GM12878 (cell line): ENCODE results near the gene NOM1. TPM values are rescaled to one million over a fixed set of nuclear protein-coding genes. Genes with fewer than 3 reads are reported as not detected.

Experiments
- ATAC-seq: fragments of 200-7000 bp; cut with Tn5 transposase; 3 replicates; pipeline ENCODE4 v1.9.1; 2020; ENCODE audit warnings: mild to moderate bottlenecking, moderate library complexity
- BruUV-seq: library from RNA; stranded (reverse); fragments of 400-500 nt; replicated peaks from 2 replicates; lab custom pipeline; 2021; lab: Mats Ljungman, UMichigan
- CTCF ChIA-PET: fragments of 300-600 bp; sonication (Branson Sonifier 250); formaldehyde crosslinking; extraction: SDS; loops from one replicate; lab custom pipeline; 2021; ENCODE audit warnings: inconsistent platforms; lab: Yijun Ruan, JAX
- POLR2A ChIA-PET: fragments of 350-600 bp; formaldehyde crosslinking; extraction: SDS; loops from one replicate; lab custom pipeline; 2021; ENCODE audit warnings: inconsistent platforms; lab: Charles Lee
- RAD21 ChIA-PET: fragments of 300-600 bp; sonication (Branson Sonifier 250); formaldehyde crosslinking; loops from one replicate; lab custom pipeline; 2023; ENCODE audit warnings: antibody characterized with exemption; ENCODE audit not compliant: unreplicated experiment; lab: Charles Lee
- SMC1A ChIA-PET: fragments of 300-600 bp; sonication (Branson Sonifier 250); formaldehyde crosslinking; loops from one replicate; lab custom pipeline; 2023; ENCODE audit not compliant: unreplicated experiment, uncharacterized antibody; lab: Charles Lee
- DNase-seq: peaks from one replicate; pipeline ENCODE4 v3.0.0-alpha.2; 2011; ENCODE audit warnings: low read depth, low spot score
- FAIRE-seq: peaks from 3 replicates; lab custom pipeline; 2011; peaks lifted over from hg19 to GRCh38; lab: Jason Lieb, UNC
- H2AFZ ChIP-seq: 2 replicates; pipeline ENCODE4 v1.6.0; 2011; ENCODE audit warnings: low read depth, low read length, control low read depth; ENCODE audit not compliant: control insufficient read depth
- H3K27ac ChIP-seq: 2 replicates; pipeline ENCODE4 v1.5.1; 2011; ENCODE audit warnings: control low read depth; ENCODE audit not compliant: control insufficient read depth, insufficient read depth
- H3K27me3 ChIP-seq, 2 experiments: replicated peaks in 1 of 2; 2 replicates each; pipeline versions ENCODE4 v1.6.0 to v1.6.1; 2011; ENCODE audit warnings: low read length in 1 of 2; ENCODE audit not compliant: control insufficient read depth in 2 of 2, insufficient read depth in 2 of 2
- H3K36me3 ChIP-seq, 2 experiments: 2 replicates each; pipeline ENCODE4 v1.5.1; 2011; ENCODE audit warnings: low read length in 1 of 2; ENCODE audit not compliant: control insufficient read depth in 2 of 2, insufficient read depth in 2 of 2
- H3K4me1 ChIP-seq: 2 replicates; pipeline ENCODE4 v1.6.1; 2011; ENCODE audit warnings: mild to moderate bottlenecking, low read length, moderate library complexity, mixed read lengths; ENCODE audit not compliant: control insufficient read depth, insufficient read depth
- H3K4me2 ChIP-seq: 2 replicates; pipeline ENCODE4 v1.6.0; 2011; ENCODE audit warnings: control low read depth; ENCODE audit not compliant: control insufficient read depth, insufficient read depth
- H3K4me3 ChIP-seq: fragments of 200-600 bp; sonication (generic); 2 replicates; pipeline ENCODE4 v1.5.1; 2016
- H3K79me2 ChIP-seq: 2 replicates; pipeline ENCODE4 v1.6.0; 2011; ENCODE audit warnings: low read length; ENCODE audit not compliant: control insufficient read depth, insufficient read depth
- H3K9ac ChIP-seq: 2 replicates; pipeline ENCODE4 v1.8.0; 2011; ENCODE audit warnings: low read length, control low read depth, mixed read lengths; ENCODE audit not compliant: control insufficient read depth, insufficient read depth
- H3K9me3 ChIP-seq: replicated peaks from 3 replicates; pipeline ENCODE4 v1.5.1; 2011; ENCODE audit warnings: mild to moderate bottlenecking, low read length; ENCODE audit not compliant: control insufficient read depth, insufficient read depth
- H4K20me1 ChIP-seq: 2 replicates; pipeline ENCODE4 v1.6.0; 2011; ENCODE audit not compliant: control insufficient read depth, insufficient read depth
- CHD1 ChIP-seq: IDR thresholded peaks from 2 replicates; pipeline ENCODE4 v1.6.1; 2012; ENCODE audit warnings: low read depth, low read length, improper control_type of control experiment
- CREB1 ChIP-seq: IDR thresholded peaks from 2 replicates; pipeline ENCODE4 v1.6.1; 2012; ENCODE audit warnings: low read depth, mild to moderate bottlenecking, inconsistent platforms
- GABPA ChIP-seq: IDR thresholded peaks from 2 replicates; pipeline ENCODE4 v1.6.1; 2014; ENCODE audit warnings: antibody characterized with exemption, low read depth, mild to moderate bottlenecking, inconsistent platforms
- IKZF2 ChIP-seq, 2 experiments: fragments of 450-650 bp; IDR thresholded peaks; 2 replicates each; pipeline ENCODE4 v1.6.1; 2017; ENCODE audit warnings: mild to moderate bottlenecking in 2 of 2, moderate library complexity in 2 of 2
- JUND ChIP-seq: IDR thresholded peaks from 2 replicates; pipeline ENCODE4 v1.6.1; 2012; ENCODE audit warnings: low read depth, mild to moderate bottlenecking, low read length, improper control_type of control experiment, moderate library complexity
- KLF5 ChIP-seq: fragments of 450-650 bp; IDR thresholded peaks from 2 replicates; pipeline ENCODE4 v1.6.1; 2014; ENCODE audit warnings: mild to moderate bottlenecking; ENCODE audit not compliant: partially characterized antibody
- MTA2 ChIP-seq: fragments of 450-650 bp; IDR thresholded peaks from 2 replicates; pipeline ENCODE4 v1.6.1; 2016; ENCODE audit warnings: low read depth, mild to moderate bottlenecking, moderate library complexity
- MYC ChIP-seq: IDR thresholded peaks from 2 replicates; pipeline ENCODE4 v1.6.1; 2011; ENCODE audit warnings: mild to moderate bottlenecking, low read length, moderate library complexity, inconsistent platforms; ENCODE audit not compliant: insufficient read depth, insufficient replicate concordance, insufficient read length, severe bottlenecking
- NFYA ChIP-seq: IDR thresholded peaks from 2 replicates; pipeline ENCODE4 v1.6.1; 2011; ENCODE audit warnings: low read depth, mild to moderate bottlenecking, low read length, improper control_type of control experiment, borderline replicate concordance
- NRF1 ChIP-seq: conservative IDR thresholded peaks from 2 replicates; pipeline ENCODE4 v1.6.1; 2011; ENCODE audit warnings: mild to moderate bottlenecking, low read depth, low read length, improper control_type of control experiment
- STAT3 ChIP-seq: IDR thresholded peaks from 2 replicates; pipeline ENCODE4 v1.6.1; 2011; ENCODE audit warnings: low read depth, low read length, improper control_type of control experiment
- YBX1 ChIP-seq: fragments of 450-650 bp; IDR thresholded peaks from 2 replicates; pipeline ENCODE4 v1.6.1; 2016; ENCODE audit warnings: antibody characterized with exemption
- ZBED1 ChIP-seq: IDR thresholded peaks from 2 replicates; pipeline ENCODE4 v1.6.1; 2016; ENCODE audit warnings: borderline replicate concordance
- ZSCAN29 ChIP-seq: fragments of 450-650 bp; IDR thresholded peaks from 2 replicates; pipeline ENCODE4 v1.6.1; 2017; ENCODE audit warnings: mild to moderate bottlenecking, moderate library complexity
- ZZZ3 ChIP-seq: IDR thresholded peaks from 2 replicates; pipeline ENCODE4 v1.6.1; 2011; ENCODE audit warnings: low read depth; ENCODE audit not compliant: control insufficient read depth, insufficient read length
- WGBS: methylation state at CpG from one replicate; pipeline ENCODE4 v1.1.6; 2016; ENCODE audit warnings: low lambda C conversion rate; ENCODE audit not compliant: insufficient replicate concordance, insufficient coverage; ENCODE audit errors: missing lambda C conversion rate; 5-methylcytosine and 5-hydroxymethylcytosine counted together
- in situ Hi-C: fragments of 300-500 bp; cut with MboI; formaldehyde crosslinking; loops from 9 replicates; pipeline ENCODE4 v1.14.3; 2018; ENCODE audit warnings: mixed read lengths
- intact Hi-C: fragments of 100-400 bp; cut with micrococcal nuclease; formaldehyde crosslinking; loops from one replicate; pipeline ENCODE4 v1.14.2; 2022; ENCODE audit not compliant: unreplicated experiment
- polyA plus RNA-seq, 11 experiments: library from polyadenylated mRNA; depleted of rRNA in 4 of 11; unstranded in 6 of 11; stranded (reverse) in 5 of 11; fragments of >200 nt; fragmentation: Nextera tagmentation in 4 of 11; fragmentation: Illumina TruSeq in 1 of 11; extraction: Ambion mirVana in 4 of 11; extraction: Trizol in 1 of 11; gene quantifications; 1 replicate in 1 of 11; 2 replicates in 10 of 11; pipeline versions ENCODE4 v1.2.1 to v1.2.3, GENCODE V29; 2011 to 2016; ENCODE audit warnings: inconsistent platforms in 2 of 11, missing spikeins in 2 of 11, low read depth in 1 of 11
- total RNA-seq, 4 experiments: library from RNA; depleted of rRNA in 3 of 4; stranded (reverse); fragments of >200 nt in 3 of 4; fragmentation: Illumina TruSeq in 1 of 4; extraction: Trizol in 1 of 4; gene quantifications; 2 replicates each; pipeline versions ENCODE4 v1.2.1 to v1.2.3, GENCODE V29; 2013 to 2021
- TF ChIP-seq, protein P1 (sequence below): fragments of 150-350 bp; IDR thresholded peaks from 2 replicates; pipeline ENCODE4 v1.6.1; 2016; ENCODE audit warnings: low read depth, low read length
- TF ChIP-seq, protein P2 (sequence below): IDR thresholded peaks from 2 replicates; pipeline ENCODE4 v1.6.1; 2011; ENCODE audit warnings: low read depth, low read length, improper control_type of control experiment, borderline replicate concordance

The NOM1 gene
- total and polyA plus RNA-seq, 10 of the 15 experiments (the other 5 are each of a cell fraction or from before 2014, with no cell fraction given) = 2.9 to 21.3 (median 17.8) TPM

DNA sequence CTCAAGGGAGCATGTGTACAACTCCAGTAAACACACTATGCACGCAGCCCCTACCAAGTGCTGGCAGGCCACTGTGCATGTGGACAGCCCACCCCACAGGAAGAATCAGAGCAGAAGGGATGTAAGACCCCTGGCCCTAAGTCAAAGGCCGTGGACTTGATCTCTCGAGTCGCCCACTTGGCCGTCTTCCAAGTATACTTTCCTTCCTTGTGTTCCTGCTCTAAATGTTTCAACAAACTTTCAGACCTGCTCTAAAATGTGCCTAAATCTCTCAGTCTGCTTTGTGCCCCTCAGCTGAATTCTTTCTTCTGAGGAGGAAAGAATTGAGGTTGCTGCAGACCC, 21.1 kb upstream of the NOM1 start:
- POLR2A ChIA-PET = no interaction called here
- no peak overlapping the region for H3K4me3 ChIP-seq
- intact Hi-C loops = no loop called here

More for the DNA sequence above, 21.1 kb upstream of the NOM1 start:
- no TSS peak for BruUV-seq
- Histone ChIP-seq H3K27me3 (no peaks in the 10 kb centered on the region; a peak in 2 of 4 replicates), H3K36me3 (no peaks in the 10 kb centered on the region), H3K4me2 (no peak overlapping the region), H3K9ac (no peak overlapping the region), H4K20me1 (no peaks in the 10 kb centered on the region), H3K9me3 (no peaks in the 10 kb centered on the region), H3K79me2 (no peaks in the 10 kb centered on the region)
- WGBS = 72% methylated on average over 5 of the region's 5 CpGs
- in situ Hi-C loops = no loop called here
- ChIA-PET SMC1A (no interaction called here), RAD21 (no interaction called here)
- FAIRE-seq (no peak), ATAC-seq (no peak)
- TF ChIP-seq MYC (no peak), YBX1 (no peak), CREB1 (no peak), STAT3 (no peak), JUND (no peak), MTA2 (no peak), CHD1 (no peak), KLF5 (no peak), NFYA (no peak), ZZZ3 (no peak), ZBED1 (no peak), GABPA (no peak), ZSCAN29 (no peak), IKZF2 (IDR thresholded peaks at IDR 0.05) (no peak), NRF1 (no peak)
- TF ChIP-seq, protein P1, sequence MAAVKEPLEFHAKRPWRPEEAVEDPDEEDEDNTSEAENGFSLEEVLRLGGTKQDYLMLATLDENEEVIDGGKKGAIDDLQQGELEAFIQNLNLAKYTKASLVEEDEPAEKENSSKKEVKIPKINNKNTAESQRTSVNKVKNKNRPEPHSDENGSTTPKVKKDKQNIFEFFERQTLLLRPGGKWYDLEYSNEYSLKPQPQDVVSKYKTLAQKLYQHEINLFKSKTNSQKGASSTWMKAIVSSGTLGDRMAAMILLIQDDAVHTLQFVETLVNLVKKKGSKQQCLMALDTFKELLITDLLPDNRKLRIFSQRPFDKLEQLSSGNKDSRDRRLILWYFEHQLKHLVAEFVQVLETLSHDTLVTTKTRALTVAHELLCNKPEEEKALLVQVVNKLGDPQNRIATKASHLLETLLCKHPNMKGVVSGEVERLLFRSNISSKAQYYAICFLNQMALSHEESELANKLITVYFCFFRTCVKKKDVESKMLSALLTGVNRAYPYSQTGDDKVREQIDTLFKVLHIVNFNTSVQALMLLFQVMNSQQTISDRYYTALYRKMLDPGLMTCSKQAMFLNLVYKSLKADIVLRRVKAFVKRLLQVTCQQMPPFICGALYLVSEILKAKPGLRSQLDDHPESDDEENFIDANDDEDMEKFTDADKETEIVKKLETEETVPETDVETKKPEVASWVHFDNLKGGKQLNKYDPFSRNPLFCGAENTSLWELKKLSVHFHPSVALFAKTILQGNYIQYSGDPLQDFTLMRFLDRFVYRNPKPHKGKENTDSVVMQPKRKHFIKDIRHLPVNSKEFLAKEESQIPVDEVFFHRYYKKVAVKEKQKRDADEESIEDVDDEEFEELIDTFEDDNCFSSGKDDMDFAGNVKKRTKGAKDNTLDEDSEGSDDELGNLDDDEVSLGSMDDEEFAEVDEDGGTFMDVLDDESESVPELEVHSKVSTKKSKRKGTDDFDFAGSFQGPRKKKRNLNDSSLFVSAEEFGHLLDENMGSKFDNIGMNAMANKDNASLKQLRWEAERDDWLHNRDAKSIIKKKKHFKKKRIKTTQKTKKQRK = no peak
- TF ChIP-seq, protein P2, sequence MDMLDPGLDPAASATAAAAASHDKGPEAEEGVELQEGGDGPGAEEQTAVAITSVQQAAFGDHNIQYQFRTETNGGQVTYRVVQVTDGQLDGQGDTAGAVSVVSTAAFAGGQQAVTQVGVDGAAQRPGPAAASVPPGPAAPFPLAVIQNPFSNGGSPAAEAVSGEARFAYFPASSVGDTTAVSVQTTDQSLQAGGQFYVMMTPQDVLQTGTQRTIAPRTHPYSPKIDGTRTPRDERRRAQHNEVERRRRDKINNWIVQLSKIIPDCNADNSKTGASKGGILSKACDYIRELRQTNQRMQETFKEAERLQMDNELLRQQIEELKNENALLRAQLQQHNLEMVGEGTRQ = no peak
- TF ChIP-seq, all 136 proteins: peak for 0
- no peaks in the 10 kb centered on the region for H3K4me1 ChIP-seq
- CTCF ChIA-PET = no interaction called here
- no peak overlapping the region for H2AFZ ChIP-seq
- DNase-seq = no peak
- H3K27ac ChIP-seq = no peak overlapping the region
